ENCODE results near the gene NR6A1. TPM values are rescaled to one million over a fixed set of nuclear protein-coding genes. Genes with fewer than 3 reads are reported as not detected.

NR6A1 gene
- total and polyA plus RNA-seq, 2 of the 13 experiments (the other 11 are each of a cell fraction or from before 2014, with no cell fraction given): 28.1 to 31.5 TPM

DNA sequence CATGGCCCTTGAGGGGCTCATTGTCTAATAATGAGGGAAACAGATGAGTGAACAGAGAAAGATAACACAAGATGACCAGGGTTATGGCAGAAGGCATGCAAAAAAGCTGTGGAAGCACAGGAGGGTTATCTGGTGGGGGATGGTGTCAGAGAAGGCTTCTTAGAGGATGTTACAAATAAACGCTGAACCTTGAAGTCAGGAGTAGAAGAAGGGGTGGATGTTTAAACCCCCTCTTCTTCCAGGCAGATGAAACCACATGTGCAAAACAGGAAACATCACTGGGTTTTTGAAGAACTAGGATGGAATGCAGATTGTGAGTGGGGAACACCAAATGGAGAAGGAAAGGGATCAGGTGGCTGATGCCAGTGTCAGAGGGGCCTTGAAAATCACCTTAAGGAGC, 222.1 kb downstream of the NR6A1 start (continued):
- no peak for TF ChIP-seq ZSCAN30 (CRISPR knock-in tag; IDR thresholded peaks at IDR 0.05)
- TF ChIP-seq, protein P1, sequence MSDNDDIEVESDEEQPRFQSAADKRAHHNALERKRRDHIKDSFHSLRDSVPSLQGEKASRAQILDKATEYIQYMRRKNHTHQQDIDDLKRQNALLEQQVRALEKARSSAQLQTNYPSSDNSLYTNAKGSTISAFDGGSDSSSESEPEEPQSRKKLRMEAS (IDR thresholded peaks at IDR 0.05): no peak
- TF ChIP-seq SNAPC2 (CRISPR knock-in tag; IDR thresholded peaks at IDR 0.05): no peak
- TF ChIP-seq NR3C1 (CRISPR knock-in tag; IDR thresholded peaks at IDR 0.05): no peak
- no peak for TF ChIP-seq ZSCAN22 (CRISPR knock-in tag; IDR thresholded peaks at IDR 0.05)
- TF ChIP-seq, protein P2, sequence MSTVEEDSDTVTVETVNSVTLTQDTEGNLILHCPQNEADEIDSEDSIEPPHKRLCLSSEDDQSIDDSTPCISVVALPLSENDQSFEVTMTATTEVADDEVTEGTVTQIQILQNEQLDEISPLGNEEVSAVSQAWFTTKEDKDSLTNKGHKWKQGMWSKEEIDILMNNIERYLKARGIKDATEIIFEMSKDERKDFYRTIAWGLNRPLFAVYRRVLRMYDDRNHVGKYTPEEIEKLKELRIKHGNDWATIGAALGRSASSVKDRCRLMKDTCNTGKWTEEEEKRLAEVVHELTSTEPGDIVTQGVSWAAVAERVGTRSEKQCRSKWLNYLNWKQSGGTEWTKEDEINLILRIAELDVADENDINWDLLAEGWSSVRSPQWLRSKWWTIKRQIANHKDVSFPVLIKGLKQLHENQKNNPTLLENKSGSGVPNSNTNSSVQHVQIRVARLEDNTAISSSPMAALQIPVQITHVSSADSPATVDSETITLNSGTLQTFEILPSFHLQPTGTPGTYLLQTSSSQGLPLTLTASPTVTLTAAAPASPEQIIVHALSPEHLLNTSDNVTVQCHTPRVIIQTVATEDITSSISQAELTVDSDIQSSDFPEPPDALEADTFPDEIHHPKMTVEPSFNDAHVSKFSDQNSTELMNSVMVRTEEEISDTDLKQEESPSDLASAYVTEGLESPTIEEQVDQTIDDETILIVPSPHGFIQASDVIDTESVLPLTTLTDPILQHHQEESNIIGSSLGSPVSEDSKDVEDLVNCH (CRISPR knock-in tag; IDR thresholded peaks at IDR 0.05): no peak
- TF ChIP-seq, protein P3, sequence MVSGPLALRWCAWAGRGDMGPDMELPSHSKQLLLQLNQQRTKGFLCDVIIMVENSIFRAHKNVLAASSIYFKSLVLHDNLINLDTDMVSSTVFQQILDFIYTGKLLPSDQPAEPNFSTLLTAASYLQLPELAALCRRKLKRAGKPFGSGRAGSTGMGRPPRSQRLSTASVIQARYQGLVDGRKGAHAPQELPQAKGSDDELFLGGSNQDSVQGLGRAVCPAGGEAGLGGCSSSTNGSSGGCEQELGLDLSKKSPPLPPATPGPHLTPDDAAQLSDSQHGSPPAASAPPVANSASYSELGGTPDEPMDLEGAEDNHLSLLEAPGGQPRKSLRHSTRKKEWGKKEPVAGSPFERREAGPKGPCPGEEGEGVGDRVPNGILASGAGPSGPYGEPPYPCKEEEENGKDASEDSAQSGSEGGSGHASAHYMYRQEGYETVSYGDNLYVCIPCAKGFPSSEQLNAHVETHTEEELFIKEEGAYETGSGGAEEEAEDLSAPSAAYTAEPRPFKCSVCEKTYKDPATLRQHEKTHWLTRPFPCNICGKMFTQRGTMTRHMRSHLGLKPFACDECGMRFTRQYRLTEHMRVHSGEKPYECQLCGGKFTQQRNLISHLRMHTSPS (CRISPR knock-in tag; IDR thresholded peaks at IDR 0.05; ENCODE audit: low read depth): no peak
- TF ChIP-seq, protein P4, sequence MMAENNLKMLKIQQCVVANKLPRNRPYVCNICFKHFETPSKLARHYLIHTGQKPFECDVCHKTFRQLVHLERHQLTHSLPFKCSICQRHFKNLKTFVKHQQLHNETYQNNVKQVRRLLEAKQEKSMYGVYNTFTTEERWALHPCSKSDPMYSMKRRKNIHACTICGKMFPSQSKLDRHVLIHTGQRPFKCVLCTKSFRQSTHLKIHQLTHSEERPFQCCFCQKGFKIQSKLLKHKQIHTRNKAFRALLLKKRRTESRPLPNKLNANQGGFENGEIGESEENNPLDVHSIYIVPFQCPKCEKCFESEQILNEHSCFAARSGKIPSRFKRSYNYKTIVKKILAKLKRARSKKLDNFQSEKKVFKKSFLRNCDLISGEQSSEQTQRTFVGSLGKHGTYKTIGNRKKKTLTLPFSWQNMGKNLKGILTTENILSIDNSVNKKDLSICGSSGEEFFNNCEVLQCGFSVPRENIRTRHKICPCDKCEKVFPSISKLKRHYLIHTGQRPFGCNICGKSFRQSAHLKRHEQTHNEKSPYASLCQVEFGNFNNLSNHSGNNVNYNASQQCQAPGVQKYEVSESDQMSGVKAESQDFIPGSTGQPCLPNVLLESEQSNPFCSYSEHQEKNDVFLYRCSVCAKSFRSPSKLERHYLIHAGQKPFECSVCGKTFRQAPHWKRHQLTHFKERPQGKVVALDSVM (CRISPR knock-in tag; IDR thresholded peaks at IDR 0.05): no peak
